WI38 (cell line): ENCODE data around the gene SPACA1.

Experiments
- H3K4me3 ChIP-seq: 2 replicates; pipeline ENCODE4 v1.5.1; 2011; ENCODE audit warnings: low read depth, mild to moderate bottlenecking, control low read depth, low read length
- TF ChIP-seq, protein P1 (sequence below): IDR thresholded peaks from 2 replicates; pipeline ENCODE4 v1.5.1; 2012; ENCODE audit warnings: low read depth, mild to moderate bottlenecking, control low read depth, low read length

The SPACA1 gene

DNA sequence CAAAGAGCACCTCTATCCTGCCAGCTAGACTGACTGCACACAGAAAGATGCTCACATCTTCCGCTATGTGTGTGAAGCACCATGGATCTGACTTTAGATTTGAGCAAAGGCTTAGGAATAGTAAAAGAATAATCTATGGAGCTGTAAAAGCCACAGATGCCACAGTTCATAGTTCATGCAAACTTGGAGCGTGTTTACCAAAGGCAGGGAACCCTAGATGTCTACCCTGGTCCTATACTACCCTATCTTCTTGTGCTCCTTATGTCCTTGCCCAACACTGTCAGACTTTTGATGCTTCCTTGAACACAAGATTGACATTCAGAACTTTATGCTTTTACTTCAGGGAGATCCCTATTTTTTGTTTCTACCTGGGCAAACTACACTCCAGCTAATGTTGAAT lies 39.2 kb downstream of the SPACA1 start:
- no peak overlapping the region for H3K4me3 ChIP-seq
- TF ChIP-seq, protein P1, sequence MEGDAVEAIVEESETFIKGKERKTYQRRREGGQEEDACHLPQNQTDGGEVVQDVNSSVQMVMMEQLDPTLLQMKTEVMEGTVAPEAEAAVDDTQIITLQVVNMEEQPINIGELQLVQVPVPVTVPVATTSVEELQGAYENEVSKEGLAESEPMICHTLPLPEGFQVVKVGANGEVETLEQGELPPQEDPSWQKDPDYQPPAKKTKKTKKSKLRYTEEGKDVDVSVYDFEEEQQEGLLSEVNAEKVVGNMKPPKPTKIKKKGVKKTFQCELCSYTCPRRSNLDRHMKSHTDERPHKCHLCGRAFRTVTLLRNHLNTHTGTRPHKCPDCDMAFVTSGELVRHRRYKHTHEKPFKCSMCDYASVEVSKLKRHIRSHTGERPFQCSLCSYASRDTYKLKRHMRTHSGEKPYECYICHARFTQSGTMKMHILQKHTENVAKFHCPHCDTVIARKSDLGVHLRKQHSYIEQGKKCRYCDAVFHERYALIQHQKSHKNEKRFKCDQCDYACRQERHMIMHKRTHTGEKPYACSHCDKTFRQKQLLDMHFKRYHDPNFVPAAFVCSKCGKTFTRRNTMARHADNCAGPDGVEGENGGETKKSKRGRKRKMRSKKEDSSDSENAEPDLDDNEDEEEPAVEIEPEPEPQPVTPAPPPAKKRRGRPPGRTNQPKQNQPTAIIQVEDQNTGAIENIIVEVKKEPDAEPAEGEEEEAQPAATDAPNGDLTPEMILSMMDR = no peak

DNA sequence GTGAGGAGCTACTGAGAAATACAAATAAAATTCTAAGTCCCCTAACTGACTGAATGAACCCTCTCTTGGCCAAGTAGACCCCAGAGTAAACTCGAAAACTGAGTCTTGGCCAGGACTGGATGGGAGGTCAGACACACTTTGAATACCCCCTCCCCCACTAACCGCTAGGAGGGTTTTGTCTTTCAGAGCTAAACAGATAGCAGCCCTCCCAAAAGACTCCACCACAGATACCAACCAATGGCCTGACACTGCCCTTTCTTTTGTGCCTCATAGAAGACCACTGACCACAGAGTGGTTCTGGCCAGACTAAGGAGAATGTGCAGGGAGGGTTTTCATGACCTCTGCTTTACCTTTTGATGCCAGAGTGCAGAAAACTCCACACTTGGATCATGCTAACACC lies 42.1 kb downstream of the SPACA1 start:
- TF ChIP-seq, protein P1 = no peak
- no peak overlapping the region for H3K4me3 ChIP-seq

DNA sequence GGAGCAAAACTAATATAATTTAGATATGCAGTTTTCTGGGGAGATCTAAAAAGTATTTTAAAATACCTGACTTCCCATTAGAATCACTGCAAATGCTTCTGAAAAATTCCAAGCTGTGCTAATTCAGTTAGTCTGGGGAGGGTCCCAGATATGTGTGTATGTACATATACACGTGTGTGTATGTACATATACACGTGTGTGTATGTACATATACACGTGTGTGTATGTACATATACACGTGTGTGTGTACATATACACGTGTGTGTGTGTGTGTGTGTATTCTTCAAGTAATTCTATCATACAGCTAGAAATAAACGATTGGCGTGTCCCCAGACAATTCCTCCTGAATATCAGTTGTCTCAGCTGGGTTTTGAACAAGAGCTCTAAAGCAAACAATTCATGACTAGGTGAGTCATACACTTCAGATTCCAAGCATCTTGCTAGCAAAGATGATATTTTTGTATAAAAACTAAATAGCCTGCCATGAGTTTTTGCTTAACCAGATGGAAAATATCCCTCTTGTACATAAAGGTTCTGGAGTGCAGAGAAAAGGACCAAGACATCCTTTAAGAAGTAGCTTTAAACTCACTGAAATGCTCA lies 58.2 kb downstream of the SPACA1 start:
- TF ChIP-seq, protein P1 = no peak
- H3K4me3 ChIP-seq = no peak overlapping the region

DNA sequence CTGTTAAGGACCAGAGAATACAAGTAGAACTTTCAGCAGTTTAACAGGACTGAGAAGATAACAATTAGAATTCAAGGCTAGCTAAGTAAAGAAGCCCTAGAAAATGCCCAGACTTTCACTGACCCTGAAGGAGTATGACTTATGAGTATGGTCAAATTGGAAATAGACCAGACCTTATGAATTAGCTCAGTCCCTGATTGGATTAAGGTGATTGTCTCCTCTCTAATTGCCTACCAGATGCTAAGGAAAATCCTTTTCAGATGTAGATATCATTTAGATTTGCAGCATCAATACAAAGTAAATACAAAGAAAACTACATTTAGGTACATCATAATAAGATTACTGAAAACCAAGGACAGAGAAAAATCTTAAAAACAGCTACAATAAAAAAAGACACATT lies 59.6 kb downstream of the SPACA1 start:
- TF ChIP-seq, protein P1 = no peak

DNA sequence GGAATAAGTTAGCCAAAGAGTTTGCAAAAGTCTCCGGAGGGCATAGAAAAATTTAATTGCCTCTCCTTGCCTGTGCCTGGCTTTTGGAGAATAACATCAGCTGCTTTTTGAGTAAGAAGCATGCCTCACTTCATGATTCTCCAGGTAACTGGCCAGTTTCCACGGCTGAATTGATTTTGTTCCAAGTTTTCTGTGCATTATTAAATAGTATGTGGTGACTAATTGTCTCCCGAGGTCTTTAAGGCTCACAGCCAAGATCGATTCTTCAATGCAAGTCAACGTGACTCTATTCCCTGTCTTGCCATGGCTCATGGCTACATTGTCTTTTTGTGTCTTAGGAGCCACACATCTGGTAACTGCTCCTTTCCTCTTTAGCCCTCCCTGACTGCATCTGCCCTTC lies 64.3 kb downstream of the SPACA1 start:
- H3K4me3 ChIP-seq = no peak overlapping the region
- TF ChIP-seq, protein P1 = no peak

More for the DNA sequence above, 59.6 kb downstream of the SPACA1 start:
- H3K4me3 ChIP-seq = no peak overlapping the region

DNA sequence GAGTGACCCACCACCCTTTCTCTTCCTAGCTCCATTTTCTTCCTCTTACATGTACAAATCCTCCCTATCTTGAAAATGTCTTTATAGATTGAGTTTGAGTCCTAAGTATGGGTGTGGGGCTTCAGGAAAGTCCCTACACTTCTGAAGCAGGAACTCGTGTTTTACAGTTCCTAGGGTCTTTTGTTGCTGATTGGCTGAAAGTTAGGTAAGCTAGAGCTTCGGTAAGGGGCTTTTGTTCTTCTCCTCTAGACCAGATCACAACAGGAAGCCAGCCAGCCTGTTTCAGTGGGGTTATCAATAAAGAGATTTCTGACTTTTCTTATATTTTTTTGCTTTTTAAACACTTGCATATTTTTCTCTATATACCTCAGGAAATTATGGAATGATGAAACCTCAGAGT lies 67.2 kb downstream of the SPACA1 start:
- H3K4me3 ChIP-seq = no peak overlapping the region
- TF ChIP-seq, protein P1 = no peak

DNA sequence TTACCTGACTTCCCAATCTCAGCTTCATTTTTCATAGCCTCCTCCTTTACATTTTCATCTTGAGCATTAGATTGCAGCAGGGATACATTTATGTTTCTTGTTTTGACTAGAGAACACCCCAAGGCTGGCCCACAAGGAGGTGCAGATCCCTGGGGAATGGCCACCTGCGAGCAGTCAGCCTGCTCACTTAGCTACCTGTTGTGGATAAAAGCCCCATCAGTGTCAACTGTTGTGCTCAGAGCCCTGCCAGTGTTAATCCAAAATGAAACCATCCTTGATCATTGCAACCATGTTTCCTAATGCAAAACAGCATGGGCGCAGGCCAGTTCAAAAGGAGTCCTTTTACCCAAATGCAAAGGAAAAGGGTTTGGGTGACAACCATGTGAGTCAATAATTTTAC lies 67.7 kb downstream of the SPACA1 start:
- no peak overlapping the region for H3K4me3 ChIP-seq
- TF ChIP-seq, protein P1 = no peak
